ENCODE measurements around the gene MEPCE. TPM values are rescaled to one million over a fixed set of nuclear protein-coding genes. Genes with fewer than 3 reads are reported as not detected.

MEPCE gene
- total and polyA plus RNA-seq, 9 of the 15 experiments (the other 6 are each of a cell fraction or from before 2014, with no cell fraction given), result 10.9 to 76.3 (median 44.1) TPM

GRCh38 chr7:100483090-100483721 is 53.6 kb downstream of the MEPCE start (continued):
- TF ChIP-seq SMARCC2 (IDR thresholded peaks at IDR 0.05; ENCODE audit: low read depth) (0 out of 2 replicates have a peak, but pooled peaks have one; percentile 45), POLR2G (IDR thresholded peaks at IDR 0.05; ENCODE audit: low read depth, low read length) (peak; percentile 55), GABPB1 (CRISPR knock-in tag; IDR thresholded peaks at IDR 0.05) (peak; percentile 34; the same call in 1 of the 2 replicates), ZNF398 (CRISPR knock-in tag; IDR thresholded peaks at IDR 0.05) (no peak), KDM1A (IDR thresholded peaks at IDR 0.05) (no peak), ZBED1 (IDR thresholded peaks at IDR 0.05) (no peak), FOXA1 (IDR thresholded peaks at IDR 0.05; ENCODE audit: borderline replicate concordance) (no peak), ETS2 (tag; IDR thresholded peaks at IDR 0.05; ENCODE audit: borderline replicate concordance, poor library complexity, severe bottlenecking) (peak; percentile 21), IFI16 (CRISPR knock-in tag; IDR thresholded peaks at IDR 0.05) (no peak), ZNF57 (CRISPR knock-in tag; IDR thresholded peaks at IDR 0.05) (no peak), ZNF311 (CRISPR knock-in tag; IDR thresholded peaks at IDR 0.05) (no peak), ZBTB1 (CRISPR knock-in tag; IDR thresholded peaks at IDR 0.05; ENCODE audit: borderline replicate concordance, low read depth) (0 out of 2 replicates have a peak, but pooled peaks have one; percentile 3), PCBP1 (IDR thresholded peaks at IDR 0.05; ENCODE audit: low read depth, low read length, poor library complexity, severe bottlenecking) (peak; percentile 60), SAFB (IDR thresholded peaks at IDR 0.05; ENCODE audit: borderline replicate concordance, low read depth, low read length) (0 out of 2 replicates have a peak, but pooled peaks have one; percentile 39), PCBP2 (IDR thresholded peaks at IDR 0.05; ENCODE audit: low read depth, low read length, poor library complexity, severe bottlenecking) (no peak), IRF2 (CRISPR knock-in tag; IDR thresholded peaks at IDR 0.05) (no peak), ZNF3 (CRISPR knock-in tag; IDR thresholded peaks at IDR 0.05) (no peak), NFXL1 (CRISPR knock-in tag; IDR thresholded peaks at IDR 0.05) (no peak), RFX1 (IDR thresholded peaks at IDR 0.05) (no peak), FOXP4 (CRISPR knock-in tag; IDR thresholded peaks at IDR 0.05; ENCODE audit: borderline replicate concordance) (no peak), ZNF507 (tag; conservative IDR thresholded peaks at IDR 0.05) (no peak)
- TF ChIP-seq, protein P1, sequence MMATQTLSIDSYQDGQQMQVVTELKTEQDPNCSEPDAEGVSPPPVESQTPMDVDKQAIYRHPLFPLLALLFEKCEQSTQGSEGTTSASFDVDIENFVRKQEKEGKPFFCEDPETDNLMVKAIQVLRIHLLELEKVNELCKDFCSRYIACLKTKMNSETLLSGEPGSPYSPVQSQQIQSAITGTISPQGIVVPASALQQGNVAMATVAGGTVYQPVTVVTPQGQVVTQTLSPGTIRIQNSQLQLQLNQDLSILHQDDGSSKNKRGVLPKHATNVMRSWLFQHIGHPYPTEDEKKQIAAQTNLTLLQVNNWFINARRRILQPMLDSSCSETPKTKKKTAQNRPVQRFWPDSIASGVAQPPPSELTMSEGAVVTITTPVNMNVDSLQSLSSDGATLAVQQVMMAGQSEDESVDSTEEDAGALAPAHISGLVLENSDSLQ (IDR thresholded peaks at IDR 0.05), result no peak
- TF ChIP-seq, protein P2, sequence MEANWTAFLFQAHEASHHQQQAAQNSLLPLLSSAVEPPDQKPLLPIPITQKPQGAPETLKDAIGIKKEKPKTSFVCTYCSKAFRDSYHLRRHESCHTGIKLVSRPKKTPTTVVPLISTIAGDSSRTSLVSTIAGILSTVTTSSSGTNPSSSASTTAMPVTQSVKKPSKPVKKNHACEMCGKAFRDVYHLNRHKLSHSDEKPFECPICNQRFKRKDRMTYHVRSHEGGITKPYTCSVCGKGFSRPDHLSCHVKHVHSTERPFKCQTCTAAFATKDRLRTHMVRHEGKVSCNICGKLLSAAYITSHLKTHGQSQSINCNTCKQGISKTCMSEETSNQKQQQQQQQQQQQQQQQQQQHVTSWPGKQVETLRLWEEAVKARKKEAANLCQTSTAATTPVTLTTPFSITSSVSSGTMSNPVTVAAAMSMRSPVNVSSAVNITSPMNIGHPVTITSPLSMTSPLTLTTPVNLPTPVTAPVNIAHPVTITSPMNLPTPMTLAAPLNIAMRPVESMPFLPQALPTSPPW (CRISPR knock-in tag; IDR thresholded peaks at IDR 0.05), result no peak; the same call in 1 of the 2 replicates
